Measurements from ENCODE around the gene RBAK.

- TF ChIP-seq POLR2A (IDR thresholded peaks at IDR 0.05), result no peak
- TF ChIP-seq, protein P1, sequence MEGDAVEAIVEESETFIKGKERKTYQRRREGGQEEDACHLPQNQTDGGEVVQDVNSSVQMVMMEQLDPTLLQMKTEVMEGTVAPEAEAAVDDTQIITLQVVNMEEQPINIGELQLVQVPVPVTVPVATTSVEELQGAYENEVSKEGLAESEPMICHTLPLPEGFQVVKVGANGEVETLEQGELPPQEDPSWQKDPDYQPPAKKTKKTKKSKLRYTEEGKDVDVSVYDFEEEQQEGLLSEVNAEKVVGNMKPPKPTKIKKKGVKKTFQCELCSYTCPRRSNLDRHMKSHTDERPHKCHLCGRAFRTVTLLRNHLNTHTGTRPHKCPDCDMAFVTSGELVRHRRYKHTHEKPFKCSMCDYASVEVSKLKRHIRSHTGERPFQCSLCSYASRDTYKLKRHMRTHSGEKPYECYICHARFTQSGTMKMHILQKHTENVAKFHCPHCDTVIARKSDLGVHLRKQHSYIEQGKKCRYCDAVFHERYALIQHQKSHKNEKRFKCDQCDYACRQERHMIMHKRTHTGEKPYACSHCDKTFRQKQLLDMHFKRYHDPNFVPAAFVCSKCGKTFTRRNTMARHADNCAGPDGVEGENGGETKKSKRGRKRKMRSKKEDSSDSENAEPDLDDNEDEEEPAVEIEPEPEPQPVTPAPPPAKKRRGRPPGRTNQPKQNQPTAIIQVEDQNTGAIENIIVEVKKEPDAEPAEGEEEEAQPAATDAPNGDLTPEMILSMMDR (IDR thresholded peaks at IDR 0.05), result no peak
Observed at GRCh38 chr7:5070206-5070605, 24.5 kb downstream of the RBAK start.
